Measurements from ENCODE around the gene LY86. TPM values are rescaled to one million over a fixed set of nuclear protein-coding genes. Genes with fewer than 3 reads are reported as not detected.

LY86 gene
- total and polyA plus RNA-seq, 9 of the 15 experiments (the other 6 are each of a cell fraction or from before 2014, with no cell fraction given): 0.08 to 0.20 TPM; not detected in 7

GRCh38 chr6:6682225-6682624, 93.7 kb downstream of the LY86 start:
- Histone ChIP-seq H3K4me3 (no peak overlapping the region), H3K9ac (ENCODE audit: insufficient read depth in 1 of 2, low read depth in 2 of 2, low read length in 2 of 2) (no peak overlapping the region; a peak in 1 of 4 replicates), H3K4me2 (ENCODE audit: insufficient read depth, low read length) (no peak overlapping the region), H4K20me1 (replicated peaks; ENCODE audit: control insufficient read depth, insufficient read depth, low read length) (no peaks in the 10 kb centered on the region), H3K27ac (ENCODE audit: extremely low read depth, low read depth, low read length) (no peak overlapping the region), H3K36me3 (ENCODE audit: control insufficient read depth, insufficient read depth, low read length) (no peaks in the 10 kb centered on the region), H2AFZ (ENCODE audit: low read depth, low read length) (no peak overlapping the region), H3K9me1 (ENCODE audit: control insufficient read depth, insufficient read depth, low read length) (no peaks in the 10 kb centered on the region), H3K4me1 (replicated peaks in 1 of 2; ENCODE audit: control insufficient read depth in 2 of 2, insufficient read depth in 2 of 2, low read length in 2 of 2) (peaks cover 30 to 67% of the 10 kb centered on the region in 2 experiments), H3K79me2 (ENCODE audit: control insufficient read depth, insufficient read depth, low read length) (peaks cover 11% of the 10 kb centered on the region; the same call in 2 of the 3 replicates), H3K9me3 (replicated peaks; ENCODE audit: control insufficient read depth, insufficient read depth, low read depth, low read length) (no peaks in the 10 kb centered on the region), H3K27me3 (ENCODE audit: control insufficient read depth in 2 of 2, insufficient read depth in 2 of 2, low read length in 2 of 2) (no peaks in the 10 kb centered on the region)
- 40% methylated on average over 3 of the region's 3 CpGs for WGBS (ENCODE audit: insufficient coverage, low coverage, missing lambda C conversion rate)
- DNase-seq (ENCODE audit: extremely low read depth in 1 of 4, low spot score in 3 of 4): no peak
- ChIA-PET CTCF (ENCODE audit: low intra/inter-chr PET ratio) (no interaction called here), POLR2A (interaction anchor here (1.0 kb wide), 1 partner anchor 921 kb away, joined by 3 read pairs; no protein-coding TSS in a partner anchor)
- no peak for TF ChIP-seq ZNF407 (IDR thresholded peaks at IDR 0.05; ENCODE audit: low read depth)
- TF ChIP-seq AFF4 (CRISPR knock-in tag; IDR thresholded peaks at IDR 0.05): no peak
- TF ChIP-seq ZNF431 (CRISPR knock-in tag; IDR thresholded peaks at IDR 0.05): no peak
- TF ChIP-seq SNRNP70 (optimal IDR thresholded peaks at IDR 0.05; ENCODE audit: low read depth, low read length): no peak
- intact Hi-C loops (cut with micrococcal nuclease) (loop anchor here (10.0 kb wide), 1 partner anchor 913 kb away; the partner anchor contains the start of gene SNRNP48), in situ Hi-C loops (cut with MboI) (loop anchor here (25.0 kb wide), 1 partner anchor 555 kb away; no protein-coding TSS in a partner anchor)
- ATAC-seq: no peak
- FAIRE-seq: no peak
- no TSS peak for BruUV-seq (replicated peaks)
